SH-SY5Y (cell line): Measurements from ENCODE around the gene SIL1.

ENCODE experiments used
- GATA2 ChIP-seq: IDR thresholded peaks from 2 replicates; pipeline ENCODE4 v1.6.1; 2011; ENCODE audit warnings: mild to moderate bottlenecking, low read depth, low read length
- GATA3 ChIP-seq: IDR thresholded peaks from 2 replicates; pipeline ENCODE4 v1.6.1; 2011; ENCODE audit warnings: low read depth, mild to moderate bottlenecking, low read length, moderate library complexity

DNA sequence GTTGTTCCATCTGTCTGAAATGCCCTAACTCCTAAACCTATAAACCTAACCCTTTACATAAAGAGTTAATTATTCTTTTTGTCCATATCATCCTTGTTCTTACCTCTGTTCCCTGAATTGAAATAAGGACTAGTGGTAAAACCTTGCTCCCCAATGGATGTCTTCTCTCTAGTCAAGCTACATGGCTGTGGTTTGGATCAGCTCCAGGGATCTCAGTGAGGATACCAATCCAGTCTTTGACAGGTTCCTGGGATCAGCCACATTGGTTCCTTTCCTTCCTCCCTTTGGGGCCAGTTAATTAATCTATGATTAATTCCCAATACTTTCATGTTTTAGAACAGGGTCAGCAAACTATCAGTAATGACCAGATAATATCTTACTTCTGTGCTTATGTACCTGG, 151.6 kb downstream of the SIL1 start:
- TF ChIP-seq GATA3, result no peak
- TF ChIP-seq GATA2, result no peak
